GM10847 (cell line): ENCODE results near the gene RUNX2.

Experiments
- POLR2A ChIP-seq: IDR thresholded peaks from 2 replicates; pipeline ENCODE4 v1.6.1; 2011; ENCODE audit not compliant: insufficient read length; ENCODE audit errors: extremely low read depth

RUNX2 gene

DNA sequence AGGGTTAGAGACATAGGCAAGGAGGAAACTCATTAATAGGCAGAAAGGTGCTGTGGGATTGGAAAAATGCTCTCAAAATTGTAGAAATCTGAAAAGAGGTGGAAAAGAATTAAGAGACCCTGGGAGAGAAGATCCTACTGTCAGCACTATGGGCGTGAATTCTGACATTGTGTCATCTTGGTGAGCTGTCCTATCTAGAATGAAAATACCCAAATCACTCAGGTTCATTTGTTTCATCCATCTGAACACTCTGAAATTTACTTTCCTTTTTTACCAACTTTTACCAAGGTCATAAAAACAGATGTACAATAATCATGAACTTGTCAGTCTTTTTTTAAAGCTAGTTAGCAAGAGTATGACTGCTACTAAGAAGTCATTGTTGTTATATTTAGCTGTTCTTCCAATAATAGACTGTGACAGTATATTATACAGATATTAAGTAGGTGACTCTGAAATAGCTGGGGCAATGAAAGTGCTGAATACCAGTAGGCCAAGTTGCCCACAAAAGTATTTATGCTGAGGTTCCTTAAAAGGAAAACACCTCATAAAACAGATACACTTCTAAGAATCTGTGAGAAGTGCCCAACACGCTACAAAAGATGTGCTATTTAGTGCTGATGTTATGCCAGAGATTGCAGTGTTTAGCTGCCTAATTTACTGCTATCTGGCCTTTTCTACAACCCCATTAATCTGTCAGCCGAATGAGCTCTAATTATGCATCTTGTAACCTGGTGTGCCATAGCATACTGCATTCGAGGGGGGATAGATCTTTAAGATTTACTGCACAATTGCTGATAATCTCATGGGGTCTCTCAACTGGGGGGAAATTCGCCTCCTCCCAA lies 267.1 kb downstream of the RUNX2 start:
- no peak for TF ChIP-seq POLR2A

DNA sequence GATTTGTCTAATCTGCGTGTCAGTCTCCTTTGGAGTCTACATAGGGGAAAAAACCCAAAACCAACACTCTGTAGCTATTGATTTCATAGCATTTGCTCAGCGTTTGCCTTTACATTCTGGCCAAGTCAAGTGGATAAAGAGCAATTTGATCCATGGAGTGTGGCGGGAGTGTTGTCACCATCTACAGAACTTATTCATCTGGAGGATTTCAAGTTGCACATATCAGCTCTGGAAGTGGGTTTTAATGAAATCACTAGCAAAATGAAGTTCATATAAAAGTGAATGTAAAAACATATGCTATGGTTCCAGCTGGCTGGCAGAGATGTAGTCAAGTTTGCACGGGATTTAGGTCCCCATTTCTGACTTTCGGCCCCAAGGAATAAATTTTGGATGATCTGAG lies 269.3 kb downstream of the RUNX2 start:
- TF ChIP-seq POLR2A, result no peak

- TF ChIP-seq POLR2A, result no peak
These were observed 270.9 kb downstream of the RUNX2 start for GRCh38 chr6:45599053-45599452.

DNA sequence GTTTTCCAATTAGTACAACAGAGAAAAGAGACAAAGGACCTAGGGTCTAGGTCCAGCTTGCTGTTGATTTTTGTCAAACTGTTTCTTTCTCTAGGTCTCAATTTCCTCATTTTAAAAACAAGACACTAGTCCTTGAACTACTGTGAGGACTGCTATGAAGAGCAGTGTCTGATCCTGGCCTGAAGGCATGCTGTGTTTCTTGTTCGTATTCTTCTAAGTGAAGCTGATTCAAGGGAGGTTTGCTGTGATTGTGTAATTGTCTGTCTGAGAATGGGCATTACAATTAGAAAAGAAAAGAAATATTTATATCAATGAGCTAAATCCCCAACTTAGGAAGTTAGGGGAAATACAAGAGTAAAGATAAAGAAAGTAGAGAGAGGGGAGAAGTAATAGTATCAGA lies 277.8 kb downstream of the RUNX2 start:
- no peak for TF ChIP-seq POLR2A

GRCh38 chr6:45606831-45607400 lies 278.8 kb downstream of the RUNX2 start:
- TF ChIP-seq POLR2A, result no peak

- TF ChIP-seq POLR2A, result no peak
These were observed 279.7 kb downstream of the RUNX2 start for GRCh38 chr6:45607798-45608197.

DNA sequence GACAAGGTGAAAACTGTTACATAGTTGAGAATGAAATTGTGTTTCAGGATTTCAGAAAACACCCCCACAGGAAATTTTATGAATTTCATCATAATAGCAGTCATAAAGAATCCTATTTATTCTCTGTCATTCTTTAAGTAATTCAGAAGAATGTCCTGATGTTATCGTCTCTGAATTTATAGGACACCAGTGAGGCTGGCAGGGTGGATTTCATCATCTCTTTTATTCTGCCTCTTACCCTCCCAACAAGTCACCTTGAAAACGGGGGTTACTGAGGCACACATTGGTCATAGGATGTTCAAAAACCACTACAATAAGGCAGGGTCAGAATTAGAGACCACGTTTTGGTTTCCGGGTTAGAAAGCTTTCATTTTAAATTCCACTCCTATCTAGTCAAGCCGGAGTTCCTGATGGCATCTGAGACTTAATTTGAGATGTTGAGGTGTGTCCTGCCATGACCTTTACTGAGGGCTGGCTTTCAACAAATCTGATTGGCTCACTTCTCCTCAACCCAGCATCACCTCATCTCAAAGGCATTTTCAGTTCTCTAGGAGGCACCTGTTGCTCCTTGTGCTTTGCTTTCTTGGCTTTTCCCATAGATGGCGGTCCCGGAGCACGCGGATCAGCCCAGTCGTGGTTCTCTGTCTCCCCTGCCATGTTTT lies 280.3 kb downstream of the RUNX2 start:
- no peak for TF ChIP-seq POLR2A

GRCh38 chr6:45609141-45609638 lies 281.1 kb downstream of the RUNX2 start:
- TF ChIP-seq POLR2A, result no peak

GRCh38 chr6:45610374-45610773 lies 282.2 kb downstream of the RUNX2 start:
- TF ChIP-seq POLR2A, result no peak

DNA sequence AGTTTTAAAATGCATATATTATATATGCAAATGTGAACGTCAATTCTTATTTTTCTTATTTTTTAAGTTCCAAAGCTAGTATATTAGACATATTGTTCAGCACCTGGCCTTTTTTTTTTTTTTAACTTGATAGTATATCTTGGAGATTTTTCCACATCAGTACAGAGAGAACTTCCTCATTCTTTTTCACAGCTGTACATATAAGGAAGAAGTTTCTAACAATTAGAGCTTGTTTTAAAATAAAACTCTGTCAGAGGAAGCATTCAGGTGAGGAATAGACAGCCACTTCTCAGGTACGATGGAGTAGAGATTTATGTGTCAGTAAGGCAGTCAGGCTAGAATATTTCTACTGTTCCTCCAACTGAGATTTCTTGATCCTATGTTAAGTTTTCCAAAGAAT lies 282.7 kb downstream of the RUNX2 start:
- TF ChIP-seq POLR2A, result no peak

GRCh38 chr6:45611491-45611890 lies 283.4 kb downstream of the RUNX2 start:
- TF ChIP-seq POLR2A, result no peak

DNA sequence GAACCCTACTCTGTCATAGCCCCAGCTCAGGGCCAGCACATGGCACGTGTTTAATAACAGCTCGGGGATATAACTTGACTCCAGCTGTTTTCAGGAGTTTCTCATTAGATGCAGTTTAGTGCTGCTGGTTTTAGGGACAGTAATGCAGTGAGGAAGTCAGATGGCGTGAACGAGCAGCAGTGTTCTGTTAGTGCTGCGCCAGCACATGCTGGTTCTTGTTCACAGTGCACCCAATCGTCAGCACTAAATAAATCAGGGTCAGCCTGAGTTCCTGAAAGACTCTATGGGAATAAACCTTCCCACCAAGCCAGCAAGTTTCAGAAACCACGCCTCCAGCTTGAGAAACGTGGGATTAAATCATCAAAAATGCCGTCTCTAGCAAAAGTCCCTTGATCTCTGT lies 285.5 kb downstream of the RUNX2 start:
- TF ChIP-seq POLR2A, result no peak

GRCh38 chr6:45614488-45615285 lies 286.6 kb downstream of the RUNX2 start:
- no peak for TF ChIP-seq POLR2A

DNA sequence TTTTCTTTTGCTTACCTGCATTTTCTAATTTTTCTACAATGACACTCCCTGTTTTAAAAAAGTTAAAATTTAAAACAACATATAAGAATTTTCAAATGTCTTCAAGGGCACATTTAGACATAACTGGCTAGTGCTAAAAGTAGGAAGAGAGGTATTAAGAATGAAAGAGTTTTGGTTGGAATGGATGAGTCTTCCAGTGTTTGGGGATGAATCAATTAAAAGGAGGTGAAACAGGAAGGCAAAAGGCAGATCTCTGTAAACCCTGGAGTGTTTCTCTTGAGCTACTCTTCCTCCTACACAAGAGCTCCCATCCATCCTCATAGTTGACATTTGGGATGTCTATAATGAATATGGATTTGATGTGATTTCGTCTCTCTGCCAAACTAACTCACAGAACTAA lies 288.1 kb downstream of the RUNX2 start:
- TF ChIP-seq POLR2A, result no peak

GRCh38 chr6:45617441-45617840 lies 289.3 kb downstream of the RUNX2 start:
- TF ChIP-seq POLR2A, result no peak

- no peak for TF ChIP-seq POLR2A
These were observed 290.1 kb downstream of the RUNX2 start for GRCh38 chr6:45618259-45618658.

GRCh38 chr6:45619211-45619760 lies 291.2 kb downstream of the RUNX2 start:
- TF ChIP-seq POLR2A, result no peak
